ENCODE data around the gene PTPRT. TPM values are rescaled to one million over a fixed set of nuclear protein-coding genes. Genes with fewer than 3 reads are reported as not detected.

Gene PTPRT
- total and polyA plus RNA-seq, 10 of the 15 experiments (the other 5 are each of a cell fraction or from before 2014, with no cell fraction given): not detected

DNA sequence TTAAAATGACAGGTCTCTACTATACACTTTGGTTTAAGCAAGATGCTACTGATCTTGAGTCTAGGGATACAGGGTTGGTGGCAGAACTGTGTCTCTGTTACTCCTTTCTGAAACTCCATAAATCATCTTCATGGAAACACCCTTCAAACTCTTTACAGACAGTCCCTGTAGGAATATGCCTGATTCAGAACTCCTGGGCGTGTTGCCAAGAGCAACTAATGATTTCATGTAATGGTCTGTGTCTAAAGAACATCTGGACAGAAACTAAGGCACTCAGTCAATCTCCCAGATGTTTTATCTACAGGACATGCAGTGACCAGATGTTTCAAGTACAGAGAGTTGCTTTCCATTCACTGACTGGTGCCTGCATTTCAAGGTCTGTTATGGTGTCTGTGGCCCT, 1107.1 kb downstream of the PTPRT start (continued):
- TF ChIP-seq, protein P1, sequence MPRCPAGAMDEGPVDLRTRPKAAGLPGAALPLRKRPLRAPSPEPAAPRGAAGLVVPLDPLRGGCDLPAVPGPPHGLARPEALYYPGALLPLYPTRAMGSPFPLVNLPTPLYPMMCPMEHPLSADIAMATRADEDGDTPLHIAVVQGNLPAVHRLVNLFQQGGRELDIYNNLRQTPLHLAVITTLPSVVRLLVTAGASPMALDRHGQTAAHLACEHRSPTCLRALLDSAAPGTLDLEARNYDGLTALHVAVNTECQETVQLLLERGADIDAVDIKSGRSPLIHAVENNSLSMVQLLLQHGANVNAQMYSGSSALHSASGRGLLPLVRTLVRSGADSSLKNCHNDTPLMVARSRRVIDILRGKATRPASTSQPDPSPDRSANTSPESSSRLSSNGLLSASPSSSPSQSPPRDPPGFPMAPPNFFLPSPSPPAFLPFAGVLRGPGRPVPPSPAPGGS (IDR thresholded peaks at IDR 0.05; ENCODE audit: borderline replicate concordance, insufficient read depth, low read depth, low read length, poor library complexity, severe bottlenecking): no peak
- no peak for TF ChIP-seq TCF7 (IDR thresholded peaks at IDR 0.05; ENCODE audit: borderline replicate concordance)

DNA sequence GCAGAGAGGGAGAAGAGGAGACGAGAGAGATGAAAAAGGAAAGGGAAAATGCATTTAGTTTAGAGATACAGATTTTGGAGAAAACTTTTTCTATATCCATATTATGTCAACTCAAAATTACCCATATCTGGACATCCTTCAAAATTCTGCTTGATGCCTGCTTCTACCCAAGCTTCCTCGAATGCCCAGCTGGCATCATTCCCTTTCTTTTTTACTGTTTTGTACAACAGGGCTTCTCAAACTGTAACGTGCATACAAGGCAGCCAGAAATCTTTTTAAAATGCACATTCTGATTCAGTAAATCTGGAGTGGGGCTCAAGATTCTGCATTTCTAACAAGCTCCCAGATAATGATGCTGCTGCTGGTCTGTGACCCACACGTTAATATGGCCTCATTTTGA, 1108.8 kb downstream of the PTPRT start:
- CTCF ChIA-PET: no interaction called here
- intact Hi-C loops (cut with micrococcal nuclease; ENCODE audit: unreplicated experiment): no loop called here
- Histone ChIP-seq H3K4me2 (ENCODE audit: control insufficient read depth, insufficient read depth) (no peak overlapping the region), H2AFZ (ENCODE audit: control insufficient read depth, low read depth, low read length) (no peak overlapping the region), H3K4me3 (no peak overlapping the region), H3K36me3 (ENCODE audit: control insufficient read depth in 2 of 2, insufficient read depth in 2 of 2, low read length in 1 of 2) (no peaks in the 10 kb centered on the region), H3K9ac (ENCODE audit: control insufficient read depth, insufficient read depth, low read length) (no peak overlapping the region), H4K20me1 (ENCODE audit: control insufficient read depth, insufficient read depth) (no peaks in the 10 kb centered on the region), H3K27ac (ENCODE audit: control insufficient read depth, insufficient read depth) (no peak overlapping the region), H3K27me3 (replicated peaks in 1 of 2; ENCODE audit: control insufficient read depth in 2 of 2, insufficient read depth in 2 of 2, low read length in 1 of 2) (no peaks in the 10 kb centered on the region; a peak in 1 of 4 replicates), H3K9me3 (replicated peaks; ENCODE audit: control insufficient read depth, insufficient read depth, low read length) (no peaks in the 10 kb centered on the region), H3K79me2 (ENCODE audit: control insufficient read depth, insufficient read depth, low read length) (no peaks in the 10 kb centered on the region), H3K4me1 (ENCODE audit: control insufficient read depth, insufficient read depth, low read length) (no peaks in the 10 kb centered on the region)
- no TSS peak for BruUV-seq (replicated peaks)
- RAD21 ChIA-PET (ENCODE audit: unreplicated experiment): no interaction called here
- no peak for DNase-seq (ENCODE audit: low read depth, low spot score)
- no peak for ATAC-seq
- FAIRE-seq: no peak
- WGBS (ENCODE audit: insufficient coverage, insufficient replicate concordance, low lambda C conversion rate, missing lambda C conversion rate): 8% methylated on average over 4 of the region's 4 CpGs
- in situ Hi-C loops (cut with MboI): no loop called here
- POLR2A ChIA-PET: no interaction called here
- SMC1A ChIA-PET (ENCODE audit: uncharacterized antibody, unreplicated experiment): no interaction called here
- TF ChIP-seq FOXK2 (IDR thresholded peaks at IDR 0.05): no peak
- TF ChIP-seq IKZF2 (IDR thresholded peaks at IDR 0.05): no peak
- no peak for TF ChIP-seq STAT1 (conservative IDR thresholded peaks at IDR 0.05)
- TF ChIP-seq CHD4 (IDR thresholded peaks at IDR 0.05): no peak
- no peak for TF ChIP-seq CREM (IDR thresholded peaks at IDR 0.05; ENCODE audit: low read depth)
- TF ChIP-seq, protein P2, sequence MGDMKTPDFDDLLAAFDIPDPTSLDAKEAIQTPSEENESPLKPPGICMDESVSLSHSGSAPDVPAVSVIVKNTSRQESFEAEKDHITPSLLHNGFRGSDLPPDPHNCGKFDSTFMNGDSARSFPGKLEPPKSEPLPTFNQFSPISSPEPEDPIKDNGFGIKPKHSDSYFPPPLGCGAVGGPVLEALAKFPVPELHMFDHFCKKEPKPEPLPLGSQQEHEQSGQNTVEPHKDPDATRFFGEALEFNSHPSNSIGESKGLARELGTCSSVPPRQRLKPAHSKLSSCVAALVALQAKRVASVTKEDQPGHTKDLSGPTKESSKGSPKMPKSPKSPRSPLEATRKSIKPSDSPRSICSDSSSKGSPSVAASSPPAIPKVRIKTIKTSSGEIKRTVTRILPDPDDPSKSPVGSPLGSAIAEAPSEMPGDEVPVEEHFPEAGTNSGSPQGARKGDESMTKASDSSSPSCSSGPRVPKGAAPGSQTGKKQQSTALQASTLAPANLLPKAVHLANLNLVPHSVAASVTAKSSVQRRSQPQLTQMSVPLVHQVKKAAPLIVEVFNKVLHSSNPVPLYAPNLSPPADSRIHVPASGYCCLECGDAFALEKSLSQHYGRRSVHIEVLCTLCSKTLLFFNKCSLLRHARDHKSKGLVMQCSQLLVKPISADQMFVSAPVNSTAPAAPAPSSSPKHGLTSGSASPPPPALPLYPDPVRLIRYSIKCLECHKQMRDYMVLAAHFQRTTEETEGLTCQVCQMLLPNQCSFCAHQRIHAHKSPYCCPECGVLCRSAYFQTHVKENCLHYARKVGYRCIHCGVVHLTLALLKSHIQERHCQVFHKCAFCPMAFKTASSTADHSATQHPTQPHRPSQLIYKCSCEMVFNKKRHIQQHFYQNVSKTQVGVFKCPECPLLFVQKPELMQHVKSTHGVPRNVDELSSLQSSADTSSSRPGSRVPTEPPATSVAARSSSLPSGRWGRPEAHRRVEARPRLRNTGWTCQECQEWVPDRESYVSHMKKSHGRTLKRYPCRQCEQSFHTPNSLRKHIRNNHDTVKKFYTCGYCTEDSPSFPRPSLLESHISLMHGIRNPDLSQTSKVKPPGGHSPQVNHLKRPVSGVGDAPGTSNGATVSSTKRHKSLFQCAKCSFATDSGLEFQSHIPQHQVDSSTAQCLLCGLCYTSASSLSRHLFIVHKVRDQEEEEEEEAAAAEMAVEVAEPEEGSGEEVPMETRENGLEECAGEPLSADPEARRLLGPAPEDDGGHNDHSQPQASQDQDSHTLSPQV (IDR thresholded peaks at IDR 0.05): no peak
- TF ChIP-seq TCF3 (IDR thresholded peaks at IDR 0.05; ENCODE audit: borderline replicate concordance, insufficient read depth, low read depth, low read length): no peak
- no peak for TF ChIP-seq IKZF1 (conservative IDR thresholded peaks at IDR 0.05)
- TF ChIP-seq, protein P3, sequence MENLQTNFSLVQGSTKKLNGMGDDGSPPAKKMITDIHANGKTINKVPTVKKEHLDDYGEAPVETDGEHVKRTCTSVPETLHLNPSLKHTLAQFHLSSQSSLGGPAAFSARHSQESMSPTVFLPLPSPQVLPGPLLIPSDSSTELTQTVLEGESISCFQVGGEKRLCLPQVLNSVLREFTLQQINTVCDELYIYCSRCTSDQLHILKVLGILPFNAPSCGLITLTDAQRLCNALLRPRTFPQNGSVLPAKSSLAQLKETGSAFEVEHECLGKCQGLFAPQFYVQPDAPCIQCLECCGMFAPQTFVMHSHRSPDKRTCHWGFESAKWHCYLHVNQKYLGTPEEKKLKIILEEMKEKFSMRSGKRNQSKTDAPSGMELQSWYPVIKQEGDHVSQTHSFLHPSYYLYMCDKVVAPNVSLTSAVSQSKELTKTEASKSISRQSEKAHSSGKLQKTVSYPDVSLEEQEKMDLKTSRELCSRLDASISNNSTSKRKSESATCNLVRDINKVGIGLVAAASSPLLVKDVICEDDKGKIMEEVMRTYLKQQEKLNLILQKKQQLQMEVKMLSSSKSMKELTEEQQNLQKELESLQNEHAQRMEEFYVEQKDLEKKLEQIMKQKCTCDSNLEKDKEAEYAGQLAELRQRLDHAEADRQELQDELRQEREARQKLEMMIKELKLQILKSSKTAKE (IDR thresholded peaks at IDR 0.05; ENCODE audit: low read depth, poor library complexity, severe bottlenecking): no peak
- no peak for TF ChIP-seq BMI1 (IDR thresholded peaks at IDR 0.05; ENCODE audit: borderline replicate concordance)
- TF ChIP-seq TCF12 (IDR thresholded peaks at IDR 0.05; ENCODE audit: low read depth, low read length): no peak
- TF ChIP-seq CBX3 (IDR thresholded peaks at IDR 0.05; ENCODE audit: borderline replicate concordance, low read depth): no peak
- no peak for TF ChIP-seq NFYB (IDR thresholded peaks at IDR 0.05; ENCODE audit: insufficient read depth, low read depth, low read length)
- TF ChIP-seq PML (IDR thresholded peaks at IDR 0.05; ENCODE audit: low read length): no peak
- TF ChIP-seq POLR2AphosphoS2 (IDR thresholded peaks at IDR 0.05; ENCODE audit: low read depth, low read length): no peak
